ENCODE results near the gene MAP3K13.
"Not testable (repeated sequence)": the region's sequence is repeated elsewhere in the genome, so short reads cannot be mapped to it uniquely, and the experiment has no call there.

DNA sequence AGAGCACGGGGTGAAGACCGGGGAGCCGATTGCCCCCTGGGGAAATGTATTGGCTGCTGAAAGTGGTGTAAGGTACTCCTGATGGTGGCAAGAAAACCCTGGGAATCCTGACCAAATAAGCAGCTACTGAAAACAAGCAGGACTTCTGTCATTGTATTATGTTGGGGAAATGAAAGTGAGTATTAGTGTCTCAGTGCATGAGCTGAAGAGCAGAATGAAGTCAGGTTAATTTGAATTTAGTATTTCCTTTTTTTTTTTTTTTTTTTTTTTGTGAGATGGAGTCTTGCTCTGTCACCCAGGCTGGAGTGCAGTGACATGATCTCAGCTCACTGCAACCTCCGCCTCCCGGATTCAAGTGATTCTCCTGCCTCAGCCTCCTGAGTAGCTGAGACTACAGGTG lies 103.2 kb downstream of the MAP3K13 start:
- TF ChIP-seq, protein P1, sequence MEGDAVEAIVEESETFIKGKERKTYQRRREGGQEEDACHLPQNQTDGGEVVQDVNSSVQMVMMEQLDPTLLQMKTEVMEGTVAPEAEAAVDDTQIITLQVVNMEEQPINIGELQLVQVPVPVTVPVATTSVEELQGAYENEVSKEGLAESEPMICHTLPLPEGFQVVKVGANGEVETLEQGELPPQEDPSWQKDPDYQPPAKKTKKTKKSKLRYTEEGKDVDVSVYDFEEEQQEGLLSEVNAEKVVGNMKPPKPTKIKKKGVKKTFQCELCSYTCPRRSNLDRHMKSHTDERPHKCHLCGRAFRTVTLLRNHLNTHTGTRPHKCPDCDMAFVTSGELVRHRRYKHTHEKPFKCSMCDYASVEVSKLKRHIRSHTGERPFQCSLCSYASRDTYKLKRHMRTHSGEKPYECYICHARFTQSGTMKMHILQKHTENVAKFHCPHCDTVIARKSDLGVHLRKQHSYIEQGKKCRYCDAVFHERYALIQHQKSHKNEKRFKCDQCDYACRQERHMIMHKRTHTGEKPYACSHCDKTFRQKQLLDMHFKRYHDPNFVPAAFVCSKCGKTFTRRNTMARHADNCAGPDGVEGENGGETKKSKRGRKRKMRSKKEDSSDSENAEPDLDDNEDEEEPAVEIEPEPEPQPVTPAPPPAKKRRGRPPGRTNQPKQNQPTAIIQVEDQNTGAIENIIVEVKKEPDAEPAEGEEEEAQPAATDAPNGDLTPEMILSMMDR (IDR thresholded peaks at IDR 0.05; ENCODE audit: poor library complexity) = not testable (repeated sequence)
- not testable (repeated sequence) for TF ChIP-seq EZH2phosphoT487 (IDR thresholded peaks at IDR 0.05; ENCODE audit: low read depth, severe bottlenecking, unreplicated experiment); EZH2 (IDR thresholded peaks at IDR 0.05; ENCODE audit: borderline replicate concordance)

All from hepatocyte (in vitro differentiated cells).